HUES64 (cell line): Measurements from ENCODE around the gene STXBP5L.
"Not testable (repeated sequence)": the region's sequence is repeated elsewhere in the genome, so short reads cannot be mapped to it uniquely, and the experiment has no call there.

Experiments used
- H3K27ac ChIP-seq: 2 replicates; pipeline ENCODE4 v1.7.0; 2013; ENCODE audit warnings: low read depth, low read length, inconsistent platforms
- H3K27me3 ChIP-seq: 2 replicates; pipeline ENCODE4 v1.6.1; 2013; ENCODE audit warnings: mild to moderate bottlenecking, low read length; ENCODE audit not compliant: insufficient read depth
- H3K36me3 ChIP-seq: 2 replicates; pipeline ENCODE4 v1.6.1; 2013; ENCODE audit warnings: mild to moderate bottlenecking, low read length; ENCODE audit not compliant: insufficient read depth
- H3K4me1 ChIP-seq: 2 replicates; pipeline ENCODE4 v1.6.1; 2013; ENCODE audit warnings: mild to moderate bottlenecking, low read length, moderate library complexity; ENCODE audit not compliant: insufficient read depth
- H3K4me3 ChIP-seq: 2 replicates; pipeline ENCODE4 v1.5.1; 2013; ENCODE audit warnings: mild to moderate bottlenecking, low read length, moderate library complexity
- H3K9ac ChIP-seq: 2 replicates; pipeline ENCODE4 v1.6.1; 2013; ENCODE audit warnings: mild to moderate bottlenecking, low read depth, low read length
- H3K9me3 ChIP-seq: 2 replicates; pipeline ENCODE4 v1.6.1; 2013; ENCODE audit warnings: low read depth, low read length; ENCODE audit not compliant: insufficient read depth
- WGBS: fragments of 150-250, 120-280 bp; methylation state at CpG from one replicate; pipeline ENCODE4 v1.1.7; 2013; ENCODE audit warnings: missing lambda C conversion rate; 5-methylcytosine and 5-hydroxymethylcytosine counted together

STXBP5L gene

GRCh38 chr3:121018917-121019321, 110.9 kb downstream of the STXBP5L start:
- H3K9me3 ChIP-seq: no peaks in the 10 kb centered on the region
- H3K36me3 ChIP-seq: no peaks in the 10 kb centered on the region
- no peak overlapping the region for H3K4me3 ChIP-seq
- no peak overlapping the region for H3K27ac ChIP-seq
- H3K4me1 ChIP-seq: no peaks in the 10 kb centered on the region
- H3K9ac ChIP-seq: no peak overlapping the region
- no peaks in the 10 kb centered on the region for H3K27me3 ChIP-seq
- WGBS: 82% methylated on average over 8 of the region's 8 CpGs

- Histone ChIP-seq H3K4me3 (no peak overlapping the region), H3K36me3 (no peaks in the 10 kb centered on the region), H3K27ac (no peak overlapping the region), H3K9ac (no peak overlapping the region), H3K9me3 (no peaks in the 10 kb centered on the region), H3K27me3 (no peaks in the 10 kb centered on the region), H3K4me1 (peaks cover 7% of the 10 kb centered on the region; the same call in 1 of the 2 replicates)
- WGBS: 63% methylated on average over 6 of the region's 6 CpGs
Measured at GRCh38 chr3:121063628-121064027, 155.6 kb downstream of the STXBP5L start.

- Histone ChIP-seq H3K4me3 (no peak overlapping the region), H3K9ac (no peak overlapping the region), H3K9me3 (no peaks in the 10 kb centered on the region), H3K27ac (no peak overlapping the region), H3K36me3 (no peaks in the 10 kb centered on the region), H3K27me3 (no peaks in the 10 kb centered on the region), H3K4me1 (peaks cover 7% of the 10 kb centered on the region; the same call in 1 of the 2 replicates)
- WGBS: 93% methylated on average over 6 of the region's 6 CpGs
Measured at GRCh38 chr3:121064121-121064520, 156.1 kb downstream of the STXBP5L start.

GRCh38 chr3:121072133-121072532, 164.1 kb downstream of the STXBP5L start:
- Histone ChIP-seq H3K4me1 (no peaks in the 10 kb centered on the region), H3K27ac (no peak overlapping the region), H3K4me3 (no peak overlapping the region), H3K36me3 (no peaks in the 10 kb centered on the region), H3K9me3 (peaks cover 4% of the 10 kb centered on the region), H3K9ac (no peak overlapping the region), H3K27me3 (no peaks in the 10 kb centered on the region)
- WGBS: 93% methylated on average over 6 of the region's 6 CpGs

- Histone ChIP-seq H3K27ac (no peak overlapping the region), H3K27me3 (no peaks in the 10 kb centered on the region), H3K9ac (no peak overlapping the region), H3K9me3 (peaks cover 4% of the 10 kb centered on the region), H3K4me3 (no peak overlapping the region), H3K4me1 (no peaks in the 10 kb centered on the region), H3K36me3 (no peaks in the 10 kb centered on the region)
- WGBS: 94% methylated on average over 7 of the region's 7 CpGs
Measured at GRCh38 chr3:121073011-121073410, 165.0 kb downstream of the STXBP5L start.

DNA sequence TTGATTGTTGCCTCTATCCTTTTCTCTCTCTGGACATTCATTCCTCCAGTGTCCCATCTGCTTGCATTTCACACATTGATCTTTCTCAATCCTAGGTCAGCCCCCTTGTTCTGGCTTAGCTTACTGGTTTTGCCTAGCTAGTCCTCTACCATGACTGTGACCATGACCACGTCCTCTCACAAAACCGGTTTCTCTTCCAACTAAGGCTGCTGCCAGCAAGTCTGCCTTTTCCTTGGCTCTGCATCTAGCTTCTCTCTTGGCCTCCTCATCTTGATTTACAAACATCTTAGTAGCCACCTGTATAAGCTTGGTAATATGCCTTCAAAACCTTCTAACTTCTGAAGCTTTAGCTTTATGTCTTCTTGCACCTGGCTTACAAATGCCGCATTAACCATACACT, 167.2 kb downstream of the STXBP5L start:
- WGBS: 95% methylated on average over 3 of the region's 3 CpGs
- Histone ChIP-seq H3K9me3 (peaks cover 4% of the 10 kb centered on the region), H3K27me3 (no peaks in the 10 kb centered on the region), H3K9ac (no peak overlapping the region), H3K27ac (no peak overlapping the region), H3K4me1 (no peaks in the 10 kb centered on the region), H3K4me3 (no peak overlapping the region), H3K36me3 (no peaks in the 10 kb centered on the region)

- H3K9ac ChIP-seq, H3K27ac ChIP-seq, H3K27me3 ChIP-seq, H3K4me3 ChIP-seq, H3K4me1 ChIP-seq, H3K9me3 ChIP-seq, H3K36me3 ChIP-seq: not testable (repeated sequence)
- WGBS: 96% methylated on average over 22 of the region's 22 CpGs
Measured at GRCh38 chr3:121078378-121079101, 170.5 kb downstream of the STXBP5L start.

GRCh38 chr3:121096953-121097352, 188.9 kb downstream of the STXBP5L start:
- 61% methylated on average over 4 of the region's 4 CpGs for WGBS
- Histone ChIP-seq H3K9me3 (no peaks in the 10 kb centered on the region), H3K27me3 (no peaks in the 10 kb centered on the region), H3K4me3 (no peak overlapping the region), H3K36me3 (no peaks in the 10 kb centered on the region), H3K9ac (no peak overlapping the region), H3K27ac (no peak overlapping the region), H3K4me1 (no peaks in the 10 kb centered on the region)

DNA sequence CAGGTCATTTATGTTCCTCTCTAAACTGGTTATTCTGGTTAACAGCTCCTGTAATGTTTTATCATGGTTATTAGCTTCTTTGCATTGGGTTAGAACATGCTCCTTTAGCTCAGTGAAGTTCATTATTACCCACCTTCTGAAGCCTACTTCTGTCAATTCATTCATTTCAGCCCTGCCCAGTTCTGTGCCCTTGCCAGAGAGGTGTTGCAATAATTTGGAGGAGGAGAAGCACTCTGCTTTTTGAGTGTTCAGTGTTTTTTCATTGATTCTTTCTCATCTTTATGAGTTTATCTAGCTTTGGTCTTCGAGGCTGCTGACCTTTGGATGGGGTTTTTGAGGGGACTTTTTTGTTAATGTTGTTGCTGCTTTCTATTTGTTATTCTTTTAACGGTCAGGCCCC, 203.1 kb downstream of the STXBP5L start:
- H3K4me1 ChIP-seq, H3K36me3 ChIP-seq, H3K27ac ChIP-seq, H3K9ac ChIP-seq, H3K27me3 ChIP-seq, H3K4me3 ChIP-seq, H3K9me3 ChIP-seq: not testable (repeated sequence)
- 97% methylated on average over 2 of the region's 2 CpGs for WGBS

GRCh38 chr3:121111914-121112612, 204.1 kb downstream of the STXBP5L start:
- WGBS: 82% methylated on average over 15 of the region's 15 CpGs
- Histone ChIP-seq H3K9me3 (no peaks in the 10 kb centered on the region), H3K4me1 (peaks cover 9% of the 10 kb centered on the region), H3K27me3 (no peaks in the 10 kb centered on the region), H3K36me3 (no peaks in the 10 kb centered on the region), H3K9ac (no peak overlapping the region), H3K4me3 (no peak overlapping the region), H3K27ac (no peak overlapping the region)

DNA sequence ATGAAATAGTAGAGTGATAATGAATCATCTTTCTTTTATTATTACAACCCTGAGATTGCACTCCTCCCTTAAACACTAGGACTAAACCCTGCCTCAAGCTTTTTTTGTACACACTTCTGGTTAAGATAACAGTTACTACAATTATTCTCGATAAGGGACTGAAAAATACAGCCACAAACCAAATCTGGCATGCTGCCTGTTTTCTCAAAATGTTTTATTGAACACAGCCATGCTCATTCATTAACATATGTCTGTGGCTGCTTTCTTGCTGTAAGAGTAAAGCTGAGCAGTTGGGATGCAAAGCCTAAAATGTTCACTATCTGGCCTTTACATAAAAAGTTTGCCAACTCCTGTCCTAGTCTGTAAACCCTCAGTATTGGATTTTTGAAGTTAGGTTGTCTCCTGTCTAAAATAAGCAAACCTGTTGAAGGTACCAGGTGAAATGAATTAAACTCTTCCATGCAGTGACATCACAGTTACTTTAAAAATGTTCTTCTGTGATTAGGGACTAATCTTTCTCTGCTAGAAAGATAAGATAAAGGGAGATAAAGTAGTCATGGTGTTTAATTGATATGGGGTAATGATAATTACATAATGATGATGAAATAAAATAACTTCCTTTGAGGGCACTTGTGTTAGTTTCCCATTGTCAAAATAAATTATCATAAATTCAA, 218.2 kb downstream of the STXBP5L start:
- 90% methylated on average over 1 of the region's 1 CpG for WGBS
- H3K4me3 ChIP-seq: no peak overlapping the region
- H3K36me3 ChIP-seq: no peaks in the 10 kb centered on the region
- H3K9ac ChIP-seq: no peak overlapping the region
- H3K27me3 ChIP-seq: no peaks in the 10 kb centered on the region
- H3K4me1 ChIP-seq: no peaks in the 10 kb centered on the region
- no peaks in the 10 kb centered on the region for H3K9me3 ChIP-seq
- no peak overlapping the region for H3K27ac ChIP-seq
